KOPT-K1 (cell line): ENCODE measurements around the gene TMEM63B.
"Not testable (repeated sequence)": the region's sequence is repeated elsewhere in the genome, so short reads cannot be mapped to it uniquely, and the experiment has no call there.

Source experiments
- H3K27ac ChIP-seq: fragments of 200-600 bp; sonication (generic); 2 replicates; pipeline ENCODE4 v1.5.1; 2016; ENCODE audit warnings: antibody characterized with exemption, mild to moderate bottlenecking, low read depth, low read length; ENCODE audit not compliant: poor library complexity, severe bottlenecking
- H3K36me3 ChIP-seq: fragments of 200-600 bp; sonication (generic); 2 replicates; pipeline ENCODE4 v1.5.1; 2017; ENCODE audit warnings: antibody characterized with exemption, mild to moderate bottlenecking, low read length, moderate library complexity; ENCODE audit not compliant: insufficient read depth
- H3K9me3 ChIP-seq: fragments of 200-600 bp; sonication (generic); 2 replicates; pipeline ENCODE4 v1.5.1; 2017; ENCODE audit warnings: antibody characterized with exemption, low read length, mild to moderate bottlenecking; ENCODE audit not compliant: insufficient read depth, poor library complexity, severe bottlenecking

TMEM63B gene

DNA sequence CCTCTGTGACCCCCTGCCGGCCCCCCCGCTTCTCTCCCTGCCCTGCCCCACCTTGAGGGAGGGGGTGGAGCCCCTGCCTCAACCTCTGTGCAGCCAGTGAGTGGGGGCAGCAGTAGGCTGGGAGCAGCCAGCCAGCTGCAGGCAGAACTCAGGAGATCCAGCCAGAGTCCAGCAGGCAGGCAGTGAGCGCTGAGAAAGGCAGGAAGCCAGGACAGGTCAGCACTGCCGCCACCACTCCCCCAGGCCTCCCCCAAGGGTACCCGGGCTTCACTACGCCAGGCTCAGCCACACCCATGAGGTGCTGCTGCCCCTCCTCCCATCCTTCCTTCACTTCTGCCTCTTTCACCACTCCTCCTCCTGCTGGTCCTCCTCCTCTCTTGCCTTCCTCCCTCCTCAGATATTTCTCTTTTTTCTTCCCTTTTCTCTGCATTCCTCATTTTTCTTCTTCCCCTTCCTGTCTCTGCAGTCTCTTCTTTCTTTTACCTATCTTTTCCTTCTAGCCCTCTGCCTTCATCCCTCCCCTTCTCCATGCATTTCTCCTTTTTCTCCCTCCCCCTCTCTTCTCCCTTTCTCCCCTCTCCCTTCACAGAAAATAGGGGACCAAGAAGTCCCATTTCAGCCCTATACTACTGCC is 11.5 kb downstream of the TMEM63B start:
- no peaks in the 10 kb centered on the region; the same call in 1 of the 2 replicates for H3K36me3 ChIP-seq
- no peaks in the 10 kb centered on the region for H3K9me3 ChIP-seq
- no peak overlapping the region for H3K27ac ChIP-seq

GRCh38 chr6:44139351-44139743 is 12.0 kb downstream of the TMEM63B start:
- Histone ChIP-seq H3K36me3 (no peaks in the 10 kb centered on the region; the same call in 1 of the 2 replicates), H3K9me3 (no peaks in the 10 kb centered on the region), H3K27ac (no peak overlapping the region)

DNA sequence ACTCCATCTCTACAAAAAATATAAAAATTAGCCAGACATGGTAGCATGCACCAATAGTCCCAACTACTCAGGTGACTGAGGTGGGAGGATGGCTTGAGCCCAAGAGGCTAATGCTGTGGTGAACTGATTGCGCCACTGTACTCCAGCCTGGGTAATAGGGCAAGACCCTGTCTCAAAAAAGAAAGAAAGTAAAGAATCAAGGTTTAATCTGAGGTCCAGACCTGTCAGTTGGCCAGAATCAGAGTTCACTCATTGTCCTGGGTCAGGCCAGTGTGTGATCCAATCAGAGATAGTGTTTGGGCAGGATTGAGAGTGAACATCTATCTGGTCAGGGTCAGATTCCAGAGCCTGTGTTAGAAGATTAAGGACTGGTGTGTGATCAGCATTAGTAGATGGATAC is 15.5 kb downstream of the TMEM63B start:
- Histone ChIP-seq H3K9me3 (no peaks in the 10 kb centered on the region), H3K36me3 (no peaks in the 10 kb centered on the region; the same call in 1 of the 2 replicates), H3K27ac (no peak overlapping the region)

DNA sequence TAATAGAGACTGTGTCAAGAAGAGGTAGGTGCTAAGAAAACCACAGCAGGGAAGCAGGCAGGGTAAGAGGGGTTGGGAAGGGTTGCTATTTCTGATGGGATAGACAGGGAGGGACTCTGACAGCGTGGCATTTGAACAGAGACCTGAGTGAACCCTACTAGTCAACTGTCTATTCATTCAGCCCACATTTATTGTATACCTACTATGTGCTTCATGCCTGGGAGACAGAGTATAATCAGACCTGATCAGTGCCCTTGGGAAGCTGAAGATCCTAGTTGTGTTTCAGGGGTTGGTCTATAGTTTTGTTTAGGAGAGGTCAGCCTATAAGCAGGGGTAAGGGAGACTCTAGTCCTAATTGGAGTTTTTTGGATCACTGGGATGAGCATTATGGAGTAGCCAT is 16.4 kb downstream of the TMEM63B start:
- Histone ChIP-seq H3K27ac (no peak overlapping the region), H3K9me3 (no peaks in the 10 kb centered on the region), H3K36me3 (no peaks in the 10 kb centered on the region; the same call in 1 of the 2 replicates)

DNA sequence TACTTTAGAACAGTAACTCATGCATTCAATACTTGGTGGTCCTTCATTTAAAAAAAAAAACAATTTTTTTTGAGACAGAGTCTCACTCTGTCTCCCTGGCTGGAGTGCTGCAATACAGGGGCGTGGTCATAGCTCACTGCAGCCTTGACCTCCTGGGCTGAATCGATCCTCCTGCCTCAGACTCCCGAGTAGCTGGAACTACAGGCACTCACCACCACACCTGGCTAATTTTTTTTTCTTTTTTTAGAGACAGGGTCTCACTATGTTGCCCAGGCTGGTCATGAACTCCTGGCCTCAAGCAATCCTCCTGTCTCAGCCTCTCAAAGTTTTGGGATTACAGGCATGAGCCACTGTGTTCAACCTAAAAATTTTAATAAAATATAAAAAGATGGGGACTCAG is 17.2 kb downstream of the TMEM63B start:
- H3K27ac ChIP-seq, H3K36me3 ChIP-seq, H3K9me3 ChIP-seq: not testable (repeated sequence)

GRCh38 chr6:44145839-44146238 is 18.5 kb downstream of the TMEM63B start:
- H3K9me3 ChIP-seq, result no peaks in the 10 kb centered on the region
- peaks cover 7% of the 10 kb centered on the region; the same call in 1 of the 2 replicates for H3K36me3 ChIP-seq
- H3K27ac ChIP-seq, result no peak overlapping the region

DNA sequence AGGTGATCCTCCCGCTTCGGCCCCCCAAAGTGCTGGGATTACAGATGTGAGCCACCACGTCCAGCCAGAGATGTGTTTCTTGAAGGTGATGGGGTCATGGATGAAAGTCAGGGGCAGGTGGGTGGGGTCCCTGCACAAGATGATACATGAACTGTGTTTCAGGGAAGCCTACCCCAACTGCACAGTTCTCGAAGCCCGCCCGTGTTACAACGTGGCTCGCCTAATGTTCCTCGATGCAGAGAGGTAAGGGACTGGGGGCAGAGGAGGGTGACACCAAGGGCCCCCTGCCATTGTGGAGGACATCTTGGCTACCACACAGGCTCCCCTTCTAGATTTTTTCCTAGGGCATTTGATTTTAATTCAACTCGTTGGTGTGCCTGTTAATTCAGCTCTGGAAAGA is 19.3 kb downstream of the TMEM63B start:
- no peak overlapping the region for H3K27ac ChIP-seq
- peaks cover 7% of the 10 kb centered on the region; the same call in 1 of the 2 replicates for H3K36me3 ChIP-seq
- no peaks in the 10 kb centered on the region for H3K9me3 ChIP-seq

DNA sequence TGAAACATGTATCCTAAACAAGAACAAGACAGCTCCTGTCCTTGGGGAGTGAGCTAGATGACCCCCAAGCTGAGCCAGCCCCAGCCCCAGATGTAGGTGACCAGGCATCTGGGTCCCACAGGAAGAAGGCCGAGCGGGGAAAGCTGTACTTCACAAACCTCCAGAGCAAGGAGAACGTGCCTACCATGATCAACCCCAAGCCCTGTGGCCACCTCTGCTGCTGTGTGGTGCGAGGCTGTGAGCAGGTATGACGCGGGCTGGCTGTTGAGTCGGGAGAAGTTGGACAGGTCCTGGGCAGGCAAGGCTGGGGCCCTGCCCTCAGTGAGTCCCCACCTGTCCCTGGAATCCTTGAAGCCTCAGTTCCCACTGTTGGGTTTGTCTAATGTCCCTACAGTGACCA is 19.9 kb downstream of the TMEM63B start:
- H3K36me3 ChIP-seq, result peaks cover 7% of the 10 kb centered on the region; the same call in 1 of the 2 replicates

GRCh38 chr6:44148306-44148705 is 21.0 kb downstream of the TMEM63B start:
- Histone ChIP-seq H3K27ac (no peak overlapping the region), H3K36me3 (peaks cover 7% of the 10 kb centered on the region; the same call in 1 of the 2 replicates), H3K9me3 (no peaks in the 10 kb centered on the region)

More for the DNA sequence above, 19.9 kb downstream of the TMEM63B start:
- Histone ChIP-seq H3K27ac (no peak overlapping the region), H3K9me3 (no peaks in the 10 kb centered on the region)

DNA sequence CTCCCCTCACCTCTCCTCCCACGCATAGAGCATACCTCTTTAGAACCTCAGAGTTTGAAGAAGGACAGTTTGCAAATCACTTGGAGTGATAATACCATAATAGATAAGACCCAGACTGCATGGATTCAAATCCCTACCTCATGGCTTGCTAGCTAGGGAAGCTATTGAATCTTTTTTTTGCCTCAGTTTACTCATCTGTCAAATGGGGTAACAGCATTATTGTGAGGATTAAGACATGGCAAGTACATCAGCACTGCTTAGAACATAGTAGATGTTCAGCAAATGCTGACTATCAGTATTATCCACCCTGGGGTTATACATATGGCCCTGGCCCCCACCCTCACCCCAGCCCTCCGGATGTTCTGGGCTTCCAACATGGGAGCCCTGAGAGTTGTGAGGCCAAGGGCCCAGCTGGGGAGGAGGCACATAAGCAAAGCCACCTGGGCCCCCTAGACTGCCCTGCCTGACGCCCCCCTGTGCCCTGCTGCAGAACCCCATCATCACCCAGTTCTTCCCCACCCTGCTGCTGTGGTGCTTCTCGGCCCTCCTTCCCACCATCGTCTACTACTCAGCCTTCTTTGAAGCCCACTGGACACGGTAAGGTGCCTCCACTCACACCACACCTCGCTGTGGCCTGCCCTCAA is 22.1 kb downstream of the TMEM63B start:
- Histone ChIP-seq H3K36me3 (peaks cover 7% of the 10 kb centered on the region; the same call in 1 of the 2 replicates), H3K9me3 (no peaks in the 10 kb centered on the region), H3K27ac (no peak overlapping the region)

DNA sequence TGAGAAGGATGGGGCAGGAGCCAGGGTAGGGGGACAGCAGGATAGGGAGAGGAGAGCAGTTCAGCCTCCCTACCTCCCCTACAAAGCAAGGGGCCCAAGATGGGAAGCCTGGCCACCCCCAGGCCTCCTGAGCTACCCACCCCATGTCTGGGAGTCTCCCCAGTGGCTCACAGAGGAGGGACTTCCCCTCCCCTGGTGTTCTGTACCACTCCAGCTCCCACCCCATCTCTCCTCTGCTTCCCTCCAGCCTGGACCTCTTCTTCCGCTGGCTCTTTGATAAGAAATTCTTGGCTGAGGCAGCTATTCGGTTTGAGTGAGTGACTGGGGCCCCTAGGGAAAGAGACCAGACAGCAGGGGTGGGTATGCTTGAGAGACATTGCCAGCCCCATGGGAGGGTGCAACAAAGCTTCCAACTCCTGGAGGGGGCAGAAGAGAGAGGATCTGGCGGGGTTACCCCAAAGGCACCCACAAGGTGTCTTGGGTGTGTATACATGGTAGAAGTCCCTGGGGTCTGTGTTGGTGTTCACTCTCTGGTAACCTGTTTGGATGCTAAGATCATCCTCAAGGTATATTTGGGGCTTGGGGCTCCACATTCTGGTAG is 23.1 kb downstream of the TMEM63B start:
- peaks cover 7% of the 10 kb centered on the region; the same call in 1 of the 2 replicates for H3K36me3 ChIP-seq
- H3K9me3 ChIP-seq, result no peaks in the 10 kb centered on the region
- H3K27ac ChIP-seq, result no peak overlapping the region

GRCh38 chr6:44151348-44152108 is 24.2 kb downstream of the TMEM63B start:
- no peaks in the 10 kb centered on the region for H3K9me3 ChIP-seq
- H3K36me3 ChIP-seq, result peaks cover 7% of the 10 kb centered on the region; the same call in 1 of the 2 replicates
- no peak overlapping the region for H3K27ac ChIP-seq

GRCh38 chr6:44152109-44152461 is 24.7 kb downstream of the TMEM63B start:
- Histone ChIP-seq H3K27ac (no peak overlapping the region), H3K9me3 (no peaks in the 10 kb centered on the region), H3K36me3 (peaks cover 7% of the 10 kb centered on the region; the same call in 1 of the 2 replicates)

DNA sequence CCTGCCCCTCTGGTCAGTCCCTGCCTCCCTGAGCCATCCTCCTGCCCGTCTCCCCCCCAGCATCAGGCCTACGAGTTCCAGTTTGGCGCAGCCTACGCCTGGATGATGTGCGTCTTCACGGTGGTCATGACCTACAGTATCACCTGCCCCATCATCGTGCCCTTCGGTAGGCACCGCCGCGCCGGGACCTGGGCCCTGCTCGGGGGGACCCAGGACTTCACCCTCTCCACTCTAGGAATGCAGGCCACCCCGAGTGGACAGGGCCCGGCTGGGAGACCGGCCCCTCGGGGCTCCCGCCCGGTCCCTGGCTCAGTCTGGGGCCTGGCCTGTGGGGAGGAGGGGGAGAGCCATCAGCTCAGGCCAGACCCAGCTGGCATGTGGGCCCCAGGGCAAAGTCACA is 25.2 kb downstream of the TMEM63B start:
- H3K36me3 ChIP-seq, result peaks cover 7% of the 10 kb centered on the region; the same call in 1 of the 2 replicates
- H3K9me3 ChIP-seq, result no peaks in the 10 kb centered on the region
- H3K27ac ChIP-seq, result no peak overlapping the region

GRCh38 chr6:44154067-44154466 is 26.7 kb downstream of the TMEM63B start:
- no peaks in the 10 kb centered on the region for H3K9me3 ChIP-seq
- H3K27ac ChIP-seq, result no peak overlapping the region
- H3K36me3 ChIP-seq, result peaks cover 7% of the 10 kb centered on the region; the same call in 1 of the 2 replicates
